ENCODE measurements around the gene TPH2. TPM values are rescaled to one million over a fixed set of nuclear protein-coding genes. Genes with fewer than 3 reads are reported as not detected.

The TPH2 gene
- total RNA-seq, 4 donors from 2014 or later: not detected

DNA sequence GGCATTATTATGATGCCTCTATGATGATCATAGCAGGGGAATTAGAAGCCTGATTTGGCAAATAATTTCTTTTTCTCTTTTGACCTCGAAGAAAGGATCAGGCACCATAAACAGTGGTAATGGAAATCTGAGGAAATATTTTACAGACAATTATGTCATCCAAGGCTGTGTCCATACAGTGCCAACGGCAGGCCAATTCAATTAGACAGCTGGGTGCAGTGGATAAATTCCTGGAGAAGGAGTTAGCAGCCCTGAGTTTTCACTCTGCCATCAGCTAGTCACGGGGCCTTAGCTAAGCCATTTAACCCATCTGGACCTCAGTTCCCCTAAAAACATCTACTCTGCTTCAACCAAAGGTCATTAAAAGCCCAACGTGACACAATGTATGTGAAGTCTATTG, 4.1 kb downstream of the TPH2 start:
- Histone ChIP-seq H3K4me1 (no peaks in the 10 kb centered on the region), H3K9me3 (no peaks in the 10 kb centered on the region), H3K36me3 (no peaks in the 10 kb centered on the region), H3K27me3 (peaks cover 0 to 58% of the 10 kb centered on the region in 2 donors), H3K4me3 (no peak overlapping the region), H3K27ac (no peak overlapping the region)
- TF ChIP-seq CTCF (IDR thresholded peaks at IDR 0.05): no peak
- no peak for TF ChIP-seq POLR2A (IDR thresholded peaks at IDR 0.05)
- TF ChIP-seq EP300 (IDR thresholded peaks at IDR 0.05): no peak
- no peak for DNase-seq (ENCODE audit: low spot score in 2 of 2)
- 47 to 52% methylated on average over 4 of the region's 4 CpGs for WGBS, 2 donors

DNA sequence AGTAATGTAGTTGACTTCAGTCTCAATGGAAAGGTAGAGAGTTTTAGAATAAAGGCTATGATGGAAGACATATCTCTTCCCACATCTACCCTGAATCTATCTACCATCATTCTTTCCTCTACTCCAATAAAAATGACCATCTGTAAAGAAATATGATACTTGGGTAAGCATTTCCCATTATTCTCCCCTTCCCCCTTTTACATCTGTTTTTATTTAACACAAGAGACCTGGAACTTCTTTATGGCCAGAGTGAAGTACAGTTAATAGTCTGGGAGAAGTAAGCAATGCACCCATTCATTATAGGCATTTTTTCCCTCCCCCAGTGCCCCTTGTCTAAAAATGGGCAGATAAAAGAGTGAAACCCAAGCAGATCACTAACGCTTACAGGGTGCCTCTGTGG, 6.5 kb downstream of the TPH2 start:
- H3K27ac ChIP-seq: no peak overlapping the region
- no peak for TF ChIP-seq POLR2A (IDR thresholded peaks at IDR 0.05)
- TF ChIP-seq CTCF (IDR thresholded peaks at IDR 0.05): no peak
- no peak for TF ChIP-seq EP300 (IDR thresholded peaks at IDR 0.05)
- no peaks in the 10 kb centered on the region for H3K36me3 ChIP-seq
- DNase-seq (ENCODE audit: low spot score in 2 of 2): no peak
- H3K4me3 ChIP-seq: no peak overlapping the region
- H3K9me3 ChIP-seq: no peaks in the 10 kb centered on the region
- 21 to 52% methylated on average over 1 of the region's 1 CpG for WGBS, 2 donors
- H3K4me1 ChIP-seq: no peaks in the 10 kb centered on the region
- peaks cover 0 to 41% of the 10 kb centered on the region in 2 donors for H3K27me3 ChIP-seq

- H3K27me3 ChIP-seq: peaks cover 0 to 36% of the 10 kb centered on the region in 2 donors
- no peaks in the 10 kb centered on the region for H3K36me3 ChIP-seq
- H3K4me1 ChIP-seq: no peaks in the 10 kb centered on the region
- WGBS, 2 donors: 65 to 73% methylated on average over 4 of the region's 4 CpGs
- H3K4me3 ChIP-seq: no peak overlapping the region
- TF ChIP-seq POLR2A (IDR thresholded peaks at IDR 0.05) (no peak), EP300 (IDR thresholded peaks at IDR 0.05) (no peak), CTCF (IDR thresholded peaks at IDR 0.05) (no peak)
- DNase-seq (ENCODE audit: low spot score in 2 of 2): no peak
- no peaks in the 10 kb centered on the region for H3K9me3 ChIP-seq
- H3K27ac ChIP-seq: no peak overlapping the region
Observed at GRCh38 chr12:71945883-71946282, 7.2 kb downstream of the TPH2 start.

GRCh38 chr12:71947645-71948105, 9.0 kb downstream of the TPH2 start:
- no peak overlapping the region for H3K4me3 ChIP-seq
- TF ChIP-seq CTCF (IDR thresholded peaks at IDR 0.05) (no peak), EP300 (IDR thresholded peaks at IDR 0.05) (no peak), POLR2A (IDR thresholded peaks at IDR 0.05) (no peak)
- no peaks in the 10 kb centered on the region for H3K4me1 ChIP-seq
- peaks cover 0 to 32% of the 10 kb centered on the region in 2 donors for H3K27me3 ChIP-seq
- H3K36me3 ChIP-seq: no peaks in the 10 kb centered on the region
- H3K9me3 ChIP-seq: no peaks in the 10 kb centered on the region
- no peak overlapping the region for H3K27ac ChIP-seq
- 11 to 18% methylated on average over 9 of the region's 9 CpGs for WGBS, 2 donors
- no peak for DNase-seq (ENCODE audit: low spot score in 2 of 2)

GRCh38 chr12:71948390-71948789, 9.7 kb downstream of the TPH2 start:
- DNase-seq (ENCODE audit: low spot score in 2 of 2): no peak
- Histone ChIP-seq H3K27ac (no peak overlapping the region), H3K4me1 (no peaks in the 10 kb centered on the region), H3K9me3 (no peaks in the 10 kb centered on the region), H3K27me3 (peaks cover 0 to 29% of the 10 kb centered on the region in 2 donors), H3K36me3 (no peaks in the 10 kb centered on the region), H3K4me3 (no peak overlapping the region)
- 22 to 40% methylated on average over 3 of the region's 3 CpGs for WGBS, 2 donors
- TF ChIP-seq CTCF (IDR thresholded peaks at IDR 0.05) (no peak), POLR2A (IDR thresholded peaks at IDR 0.05) (no peak), EP300 (IDR thresholded peaks at IDR 0.05) (no peak)
